Nucleus accumbens (tissue), 56 donors: ENCODE data around the gene TGM1.
"Not testable (repeated sequence)": the region's sequence is repeated elsewhere in the genome, so short reads cannot be mapped to it uniquely, and the experiment has no call there.

Experiments used
- DNase-seq, 56 donors: peaks; one replicate each; lab custom pipeline; 2025; lab: John Stamatoyannopoulos, UW

TGM1 gene

DNA sequence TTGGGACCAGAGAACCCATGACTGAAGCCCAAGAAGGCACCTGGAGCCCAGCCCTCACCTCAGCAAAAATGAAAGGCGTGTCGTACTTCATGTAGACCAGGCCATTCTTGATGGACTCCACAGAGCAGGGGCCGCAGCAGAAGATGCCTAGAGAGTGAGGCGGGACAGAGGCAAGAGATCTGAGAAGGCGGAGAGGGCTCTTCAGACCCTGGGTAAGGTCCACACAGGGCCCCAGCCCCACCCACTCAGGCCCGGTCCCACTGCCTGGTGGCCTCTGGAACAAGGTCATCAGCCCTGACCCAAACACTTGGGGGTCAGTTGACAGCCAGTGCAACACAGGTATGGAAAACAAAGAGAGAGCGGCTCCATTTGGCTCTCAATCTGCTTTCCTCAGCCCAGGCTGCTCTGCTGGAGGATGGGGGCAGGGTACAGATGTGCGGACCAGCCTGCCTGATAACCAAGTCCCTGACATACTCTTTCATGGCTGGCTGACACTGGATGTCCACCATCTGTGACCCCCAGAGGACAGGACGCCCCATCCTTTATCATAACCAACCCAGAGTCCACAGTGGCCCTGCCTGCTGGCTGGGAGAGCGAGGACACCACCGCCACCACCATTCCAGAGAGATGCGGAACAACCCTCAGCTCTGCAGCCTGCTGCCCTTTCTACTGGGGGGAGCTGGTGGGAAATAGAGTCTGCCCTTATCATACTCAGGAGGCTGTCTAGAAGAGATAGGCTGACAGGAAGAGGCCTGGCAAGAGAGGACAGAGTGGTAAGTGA lies 6.9 kb downstream of the TGM1 start:
- DNase-seq, result no peak

GRCh38 chr14:24255438-24255837 lies 7.5 kb downstream of the TGM1 start:
- no peak for DNase-seq

GRCh38 chr14:24254630-24255392 lies 8.2 kb downstream of the TGM1 start:
- DNase-seq, result no peak

DNA sequence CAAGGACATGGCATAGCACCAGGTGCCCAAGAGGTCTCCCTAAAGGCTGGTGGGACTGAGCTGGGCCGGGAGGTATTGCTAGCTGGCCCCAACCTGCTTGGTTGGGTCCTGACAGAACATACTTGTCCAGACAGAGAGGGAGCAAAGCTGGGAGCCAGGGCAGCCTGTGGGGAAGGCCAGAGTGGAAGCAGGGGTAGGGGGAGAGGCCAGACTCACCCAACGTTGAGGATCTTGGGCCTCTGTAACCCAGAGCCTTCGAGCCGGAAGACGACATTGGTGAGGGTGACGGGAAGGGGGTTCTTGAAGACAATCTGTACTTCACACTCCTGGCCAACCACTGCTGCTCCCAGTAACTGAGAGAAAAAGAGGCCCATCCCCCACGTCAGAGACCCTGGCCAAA lies 9.0 kb downstream of the TGM1 start:
- DNase-seq, result no peak

GRCh38 chr14:24252289-24253124 lies 10.5 kb downstream of the TGM1 start:
- no peak for DNase-seq

GRCh38 chr14:24251880-24252288 lies 11.1 kb downstream of the TGM1 start:
- DNase-seq, result no peak

DNA sequence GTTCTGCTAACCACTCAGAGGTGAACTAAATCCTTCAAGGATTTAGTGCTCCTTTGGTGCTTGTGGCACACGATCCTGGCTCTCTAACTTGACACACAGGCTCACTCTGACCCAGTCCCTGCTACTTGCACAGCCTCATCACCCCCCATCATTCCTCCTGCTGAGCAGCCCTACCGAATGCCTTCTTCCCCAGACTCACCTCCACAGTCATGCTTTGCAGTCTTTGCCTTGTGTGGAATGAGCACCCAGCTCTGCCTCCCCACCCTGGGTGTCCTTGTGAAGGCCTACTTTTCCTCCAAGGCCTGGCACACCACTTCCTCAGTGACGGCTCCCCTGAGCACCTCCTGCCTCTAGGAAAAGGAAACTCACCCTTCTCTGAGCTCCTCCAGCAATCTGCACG lies 12.6 kb downstream of the TGM1 start:
- no peak for DNase-seq

GRCh38 chr14:24249230-24250021 lies 13.6 kb downstream of the TGM1 start:
- no peak for DNase-seq

DNA sequence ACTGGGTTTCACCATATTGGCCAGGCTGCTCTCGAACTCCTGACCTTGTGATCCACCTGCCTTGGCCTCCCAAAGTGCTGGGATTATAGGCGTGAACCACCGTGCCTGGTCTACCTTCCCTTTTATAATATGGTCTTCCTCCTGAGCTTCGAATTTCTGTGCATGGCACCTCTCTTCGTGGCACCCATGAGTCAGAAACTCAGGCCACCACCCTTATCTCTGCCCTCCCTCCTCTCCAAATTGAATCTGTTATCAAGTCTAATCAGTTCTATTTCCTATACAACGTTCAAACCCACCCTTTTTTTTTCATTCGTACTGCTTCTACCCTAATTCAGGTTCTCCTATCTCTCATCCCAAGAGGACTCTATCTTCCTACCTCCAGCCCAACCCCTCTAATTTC lies 15.6 kb downstream of the TGM1 start:
- DNase-seq, result no peak

GRCh38 chr14:24246765-24247212 lies 16.2 kb downstream of the TGM1 start:
- DNase-seq, result no peak

DNA sequence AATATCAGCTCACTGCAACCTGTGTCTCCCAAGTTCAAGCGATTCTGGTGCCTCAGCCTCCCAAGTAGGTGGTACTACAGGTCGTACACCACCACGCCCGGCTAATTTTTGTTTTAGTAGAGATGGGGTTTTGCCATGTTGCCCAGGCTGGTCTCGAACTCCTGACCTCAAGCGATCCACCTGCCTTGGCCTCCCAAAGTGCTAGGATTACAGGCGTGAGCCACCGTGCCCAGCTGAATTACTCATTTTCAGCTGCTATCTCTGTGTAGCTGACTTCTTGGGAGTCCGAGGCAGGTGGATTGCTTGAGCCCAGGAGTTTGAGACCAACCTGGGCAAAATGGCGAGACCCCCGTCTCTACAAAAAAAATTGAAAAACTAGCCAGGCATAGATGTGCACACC lies 17.6 kb downstream of the TGM1 start:
- DNase-seq, result not testable (repeated sequence)

- peak in 4 of 56 donors; percentile 29 to 63 (median 48) for DNase-seq
Observed at GRCh38 chr14:24243336-24243836, 19.6 kb downstream of the TGM1 start.

DNA sequence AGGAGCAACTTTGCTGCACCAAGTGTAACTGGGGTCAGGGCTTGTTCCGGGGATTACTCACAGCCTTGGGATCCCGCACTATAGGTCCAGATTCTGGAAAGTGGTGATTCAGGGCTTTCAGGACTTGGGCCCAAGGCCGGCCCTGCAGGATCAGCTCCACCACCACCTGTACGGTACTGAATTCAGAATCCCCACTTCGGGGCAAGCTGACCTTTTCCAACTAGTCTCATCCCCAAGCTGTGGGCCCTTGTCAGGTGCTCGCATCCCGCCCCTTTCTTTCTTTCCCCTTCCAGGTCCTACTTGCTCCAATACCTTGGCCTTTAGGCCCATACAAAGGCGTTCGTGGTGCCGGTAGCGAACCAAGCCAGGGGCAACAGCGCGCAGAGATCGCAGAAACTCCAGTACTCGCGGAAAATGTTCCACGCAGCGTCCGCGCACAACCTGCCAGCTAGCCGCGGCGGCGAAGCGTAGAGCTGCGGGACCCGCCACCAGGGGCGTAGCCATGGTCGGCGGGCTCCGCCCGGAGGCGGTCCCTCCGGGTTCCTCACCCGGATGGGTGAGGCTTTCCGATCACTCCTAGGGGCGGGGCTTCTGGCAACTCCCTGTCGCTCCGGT lies 21.0 kb downstream of the TGM1 start:
- peak in 33 of 56 donors; percentile 57 to 99 (median 95) for DNase-seq

- DNase-seq, result no peak
Observed at GRCh38 chr14:24240110-24240918, 22.7 kb downstream of the TGM1 start.

DNA sequence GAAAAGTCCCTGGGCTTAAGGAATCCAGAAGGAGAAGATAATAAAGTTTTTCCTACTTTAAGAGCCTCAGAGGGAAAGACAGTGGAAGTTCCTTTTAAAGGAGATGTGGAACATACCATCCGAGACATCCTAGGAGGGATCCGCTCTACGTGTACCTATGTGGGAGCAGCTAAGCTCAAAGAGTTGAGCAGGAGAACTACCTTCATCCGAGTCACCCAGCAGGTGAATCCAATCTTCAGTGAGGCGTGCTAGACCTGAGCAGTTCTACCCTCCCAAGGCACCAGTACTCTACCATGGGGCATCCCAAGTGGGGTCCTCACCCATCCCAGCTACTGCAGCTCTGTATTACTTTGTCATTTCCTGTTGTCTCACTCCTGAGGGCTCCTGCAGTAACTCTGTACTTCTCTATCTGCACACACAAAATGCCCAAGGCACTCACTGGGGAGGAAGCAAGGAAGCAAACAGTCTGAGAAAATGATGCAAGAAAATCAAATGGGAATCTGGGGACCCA lies 24.4 kb downstream of the TGM1 start:
- no peak for DNase-seq

DNA sequence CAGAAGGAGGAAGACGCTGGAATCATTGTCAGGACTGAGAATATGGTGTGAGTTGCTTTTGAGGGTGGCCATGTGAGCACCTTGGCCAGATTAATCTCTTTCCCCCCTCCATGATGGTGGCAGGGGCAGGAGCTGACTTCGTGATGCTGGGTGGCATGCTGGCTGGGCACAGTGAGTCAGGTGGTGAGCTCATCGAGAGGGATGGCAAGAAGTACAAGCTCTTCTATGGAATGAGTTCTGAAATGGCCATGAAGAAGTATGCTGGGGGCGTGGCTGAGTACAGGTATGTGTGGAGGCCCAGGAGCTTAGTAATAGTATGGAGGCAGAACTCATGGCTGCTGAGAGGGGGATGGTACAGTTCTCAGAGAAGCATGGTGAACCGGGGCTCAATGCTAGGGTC lies 24.9 kb downstream of the TGM1 start:
- DNase-seq, result no peak

DNA sequence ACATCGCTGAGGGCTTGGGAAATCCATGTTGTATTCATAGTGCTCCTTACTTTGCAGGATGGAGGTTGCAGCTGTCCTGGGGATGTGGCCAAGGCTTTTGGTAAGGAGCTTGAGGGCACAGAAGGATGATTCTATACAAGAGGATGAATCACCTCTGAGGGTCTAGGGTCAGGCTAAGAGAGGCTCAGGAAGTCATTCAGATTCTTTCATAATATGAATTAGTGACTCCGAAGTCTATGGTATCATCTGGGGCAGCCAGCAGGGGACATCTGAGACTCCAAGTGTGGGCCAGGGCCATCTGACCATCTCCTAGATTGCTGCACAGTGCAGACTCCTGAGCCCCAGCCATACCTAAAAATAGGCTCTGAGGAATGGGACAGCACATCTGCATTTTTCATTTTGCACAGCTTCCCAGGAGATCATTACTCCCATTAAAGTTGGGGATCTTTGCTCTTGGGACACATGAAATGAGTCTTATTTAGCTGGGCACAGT lies 25.5 kb downstream of the TGM1 start:
- no peak for DNase-seq
